Epithelial cell of esophagus (primary cell): ENCODE measurements around the gene DDX60.

Experiments used
- DNase-seq: peaks from one replicate; pipeline ENCODE4 v3.0.0; 2010; ENCODE audit warnings: low read depth
- H3K4me3 ChIP-seq: 2 replicates; pipeline ENCODE4 v1.5.1; 2011; ENCODE audit warnings: mild to moderate bottlenecking, low read length, control low read depth
- TF ChIP-seq, protein P1 (sequence below): IDR thresholded peaks from 2 replicates; pipeline ENCODE4 v1.5.1; 2011; ENCODE audit warnings: low read depth, mild to moderate bottlenecking, low read length, control low read depth, inconsistent platforms; ENCODE audit not compliant: insufficient read depth; ENCODE audit errors: missing control alignments

Gene DDX60

DNA sequence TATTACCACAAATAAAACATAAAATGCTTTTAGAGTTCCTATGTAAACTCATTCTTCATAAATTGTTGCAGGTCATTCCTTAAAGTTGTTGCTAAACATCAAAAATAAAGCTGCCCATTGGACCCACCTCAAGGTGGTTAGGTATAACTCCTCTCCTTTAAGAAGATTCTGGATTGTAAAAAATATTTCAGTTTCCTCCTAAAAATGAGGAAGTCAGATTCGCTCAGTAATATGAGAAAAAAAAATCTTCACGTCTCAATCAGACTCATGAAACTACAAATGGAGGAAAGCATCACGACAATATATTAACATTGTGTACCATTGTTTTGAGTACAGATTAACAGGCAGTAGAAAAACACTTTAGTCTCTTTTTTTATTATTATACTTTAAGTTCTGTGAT lies 105.9 kb downstream of the DDX60 start:
- TF ChIP-seq, protein P1, sequence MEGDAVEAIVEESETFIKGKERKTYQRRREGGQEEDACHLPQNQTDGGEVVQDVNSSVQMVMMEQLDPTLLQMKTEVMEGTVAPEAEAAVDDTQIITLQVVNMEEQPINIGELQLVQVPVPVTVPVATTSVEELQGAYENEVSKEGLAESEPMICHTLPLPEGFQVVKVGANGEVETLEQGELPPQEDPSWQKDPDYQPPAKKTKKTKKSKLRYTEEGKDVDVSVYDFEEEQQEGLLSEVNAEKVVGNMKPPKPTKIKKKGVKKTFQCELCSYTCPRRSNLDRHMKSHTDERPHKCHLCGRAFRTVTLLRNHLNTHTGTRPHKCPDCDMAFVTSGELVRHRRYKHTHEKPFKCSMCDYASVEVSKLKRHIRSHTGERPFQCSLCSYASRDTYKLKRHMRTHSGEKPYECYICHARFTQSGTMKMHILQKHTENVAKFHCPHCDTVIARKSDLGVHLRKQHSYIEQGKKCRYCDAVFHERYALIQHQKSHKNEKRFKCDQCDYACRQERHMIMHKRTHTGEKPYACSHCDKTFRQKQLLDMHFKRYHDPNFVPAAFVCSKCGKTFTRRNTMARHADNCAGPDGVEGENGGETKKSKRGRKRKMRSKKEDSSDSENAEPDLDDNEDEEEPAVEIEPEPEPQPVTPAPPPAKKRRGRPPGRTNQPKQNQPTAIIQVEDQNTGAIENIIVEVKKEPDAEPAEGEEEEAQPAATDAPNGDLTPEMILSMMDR = no peak
- no peak overlapping the region for H3K4me3 ChIP-seq
- DNase-seq = no peak

DNA sequence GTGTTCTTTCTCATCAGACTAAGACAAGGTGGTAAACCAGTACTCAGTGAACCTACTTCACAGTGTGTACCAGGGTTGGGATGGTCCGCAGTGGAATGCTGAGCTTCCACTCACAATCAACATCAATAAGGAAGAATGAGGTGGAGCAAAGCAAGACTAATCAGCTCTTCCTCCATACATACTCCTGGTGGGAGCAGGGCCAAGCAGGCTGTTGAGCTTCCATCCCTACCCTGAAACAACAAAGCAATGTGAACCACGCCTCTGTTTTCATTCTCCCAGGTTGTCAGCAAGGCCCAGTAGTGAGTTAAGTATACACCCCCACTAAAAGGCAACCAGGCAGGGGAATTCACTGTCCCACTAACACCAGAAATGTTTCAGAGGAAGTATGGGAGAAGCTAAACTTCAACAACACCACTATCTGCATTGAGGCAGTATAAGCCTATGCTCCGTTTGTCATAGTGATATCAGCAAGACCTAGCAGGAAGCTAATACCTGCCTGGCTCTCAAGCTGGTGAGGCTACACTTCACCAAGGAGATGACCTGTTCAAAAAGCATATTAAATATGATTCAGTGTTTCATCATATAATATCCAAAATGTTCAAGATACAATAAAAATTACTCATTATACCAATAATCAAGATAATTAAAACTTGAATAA lies 109.5 kb downstream of the DDX60 start:
- H3K4me3 ChIP-seq = no peak overlapping the region
- TF ChIP-seq, protein P1 = no peak
- DNase-seq = no peak

DNA sequence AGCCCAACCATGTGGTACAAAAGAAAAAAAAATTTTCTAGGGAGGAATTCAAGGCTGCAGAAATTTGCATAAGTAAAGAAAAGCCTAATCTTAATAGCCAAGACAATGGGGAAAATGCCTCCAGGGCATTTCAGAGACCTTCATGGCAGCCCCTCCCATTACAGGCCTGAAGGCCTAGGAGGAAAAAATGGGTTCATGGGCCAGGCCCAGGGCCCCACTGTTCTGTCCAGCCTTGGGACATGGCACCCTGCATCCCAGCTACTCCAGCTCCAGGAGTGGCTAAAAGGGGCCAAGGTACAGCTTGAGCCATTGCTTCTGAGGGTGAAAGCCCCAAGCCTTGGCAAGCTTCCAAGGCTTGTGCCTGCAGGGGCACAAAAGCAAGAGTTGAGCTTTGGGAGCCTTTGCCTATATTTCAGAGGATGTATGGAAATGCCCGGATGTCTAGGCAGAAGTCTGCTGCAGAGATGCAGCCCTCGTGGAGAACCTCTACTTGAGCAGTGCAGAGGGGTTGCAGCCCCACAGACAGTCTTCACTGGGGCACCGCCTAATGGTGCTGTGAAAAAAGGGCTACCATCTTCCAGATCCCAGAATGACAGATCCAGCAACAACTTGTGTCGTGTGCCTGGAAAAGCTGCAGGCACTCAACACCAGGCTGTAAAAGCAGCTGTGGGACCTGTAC lies 115.2 kb downstream of the DDX60 start:
- no peak overlapping the region for H3K4me3 ChIP-seq
- TF ChIP-seq, protein P1 = no peak
- DNase-seq = no peak

DNA sequence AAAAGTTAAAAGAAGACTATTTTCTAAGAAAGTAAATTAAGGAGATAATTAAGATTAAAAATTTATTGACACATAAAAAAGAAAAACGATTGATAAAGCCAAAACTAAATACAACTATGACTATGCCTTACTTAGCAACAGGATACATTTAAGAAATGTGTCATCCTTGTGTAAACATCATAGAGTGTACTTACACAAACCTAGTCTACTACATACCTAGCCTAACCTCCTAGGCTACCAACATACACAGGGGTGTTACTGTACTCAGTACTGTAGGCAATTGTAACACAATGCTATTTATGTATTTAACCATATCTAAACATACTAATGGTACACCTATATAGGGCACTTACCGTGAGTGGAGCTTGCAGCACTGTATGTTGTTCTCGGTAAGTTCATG lies 117.9 kb downstream of the DDX60 start:
- peak; percentile 74 for DNase-seq
- TF ChIP-seq, protein P1 = no peak
- no peak overlapping the region for H3K4me3 ChIP-seq

DNA sequence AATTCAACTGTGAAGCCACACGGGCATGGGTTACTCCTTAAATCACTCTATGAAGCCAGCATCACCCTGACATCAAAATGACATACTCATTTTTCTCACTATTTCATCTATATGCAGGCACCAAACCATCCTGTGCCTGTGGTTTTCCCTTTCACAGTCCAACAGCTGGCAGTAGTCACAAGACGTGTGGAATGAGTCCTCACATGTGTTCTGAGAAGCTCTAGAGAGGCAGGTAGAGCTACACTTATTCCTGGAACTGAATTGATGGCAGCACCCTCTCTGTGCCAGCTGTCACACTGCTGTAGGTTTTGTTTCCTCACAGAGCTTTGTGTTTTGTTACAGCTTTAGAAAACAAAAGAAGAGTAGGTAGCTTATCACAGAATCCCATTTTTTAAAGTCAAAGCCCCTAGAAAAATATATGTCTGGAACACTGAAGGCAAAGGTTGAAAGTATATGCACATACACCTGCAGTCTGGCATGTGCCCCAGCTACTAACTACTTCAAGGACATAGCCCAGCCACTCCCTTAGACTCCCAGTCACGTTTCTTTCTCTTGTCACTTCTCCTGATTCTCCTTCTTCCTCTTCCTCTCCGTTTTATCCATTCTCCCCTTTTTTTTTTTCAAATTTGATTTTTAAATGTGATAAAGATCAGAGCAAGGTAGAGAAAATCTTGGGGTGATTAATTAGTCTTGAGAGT lies 119.1 kb downstream of the DDX60 start:
- DNase-seq = no peak
- H3K4me3 ChIP-seq = no peak overlapping the region
- TF ChIP-seq, protein P1 = no peak

DNA sequence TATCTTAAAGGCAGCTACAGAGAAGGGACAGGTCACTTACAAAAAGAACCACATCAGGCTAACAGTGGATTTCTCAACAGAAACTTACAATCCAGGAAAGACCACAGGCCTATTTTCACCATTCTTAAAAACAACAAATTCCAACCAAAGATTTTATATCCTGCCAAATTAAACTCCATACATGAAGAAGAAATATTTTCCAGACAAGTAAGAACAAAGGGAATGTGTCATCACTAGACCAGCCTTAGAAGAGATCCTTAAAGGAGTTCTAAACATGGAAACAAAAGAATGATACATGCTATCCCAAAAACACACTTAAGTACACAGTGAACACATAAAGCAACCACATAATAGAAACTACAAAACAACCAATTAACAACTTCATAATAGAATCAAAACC lies 120.6 kb downstream of the DDX60 start:
- H3K4me3 ChIP-seq = no peak overlapping the region
- peak; percentile 51 for DNase-seq
- TF ChIP-seq, protein P1 = no peak
